Sciatic nerve (tissue), 2 donors: ENCODE results near the gene LRRC75A. TPM values are rescaled to one million over a fixed set of nuclear protein-coding genes. Genes with fewer than 3 reads are reported as not detected.
"Not testable (repeated sequence)": the region's sequence is repeated elsewhere in the genome, so short reads cannot be mapped to it uniquely, and the experiment has no call there.

Source experiments
- ATAC-seq: fragments of 200-7000 bp; cut with Tn5 transposase; one replicate; pipeline ENCODE4 v1.9.1; 2020; ENCODE audit warnings: mild to moderate bottlenecking, moderate library complexity
- DNase-seq: peaks from one replicate; pipeline ENCODE4 v3.0.0-alpha.2; 2020; ENCODE audit warnings: low spot score
- intact Hi-C: fragments of 100-400 bp; cut with DNase I; formaldehyde crosslinking; loops from one replicate; pipeline ENCODE4 v1.14.2; 2022
- total RNA-seq: library from RNA; stranded (reverse); fragmentation: NEBNext Ultra II Directional; extraction: Animal tissue kit (Norgen Biotek cat#: 25700); gene quantifications from one replicate; pipeline ENCODE4 v1.2.1, GENCODE V29; 2021
- donor health status: DM: no; HTN: no; CAD: no.
- donor health status: DM: no; HTN: no; CAD: no.

Gene LRRC75A
- total RNA-seq, 1 donor from 2014 or later: 7.0 TPM

DNA sequence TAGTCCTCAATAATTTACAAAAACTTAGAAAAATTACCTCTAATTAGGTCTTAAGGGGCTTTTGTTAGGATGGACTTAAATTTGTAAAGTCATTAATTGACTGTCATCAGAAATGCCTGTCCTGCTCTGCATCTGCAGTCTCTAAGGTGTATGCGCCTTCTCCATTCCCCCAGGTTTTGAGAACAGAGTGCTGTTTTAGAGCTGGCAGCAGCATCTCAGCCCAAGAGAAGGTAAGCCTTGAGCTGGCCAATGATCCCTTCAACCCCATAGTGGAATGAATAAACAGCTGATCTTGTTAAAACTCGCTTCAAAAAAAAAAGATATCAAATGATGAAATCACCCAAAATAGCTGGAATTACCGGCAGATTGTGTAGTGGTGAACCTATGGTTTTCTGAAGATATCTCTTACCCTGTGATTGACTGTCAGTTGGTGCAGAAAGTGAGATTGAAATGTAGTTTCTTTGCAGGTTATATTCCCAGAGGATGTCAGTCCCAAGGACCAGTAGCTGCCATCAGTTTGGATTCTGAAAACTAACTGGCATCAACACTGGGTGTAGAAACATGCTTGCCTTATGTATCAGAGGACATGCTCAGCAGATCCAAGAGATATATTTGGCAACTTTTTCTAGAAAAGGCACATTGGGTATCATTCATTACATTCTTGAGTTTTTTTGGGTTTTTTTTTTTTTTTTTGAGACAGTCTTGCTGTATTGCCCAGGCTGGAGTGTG lies 50.9 kb downstream of the LRRC75A start:
- DNase-seq (no peak), ATAC-seq (no peak)
- intact Hi-C loops: no loop called here

DNA sequence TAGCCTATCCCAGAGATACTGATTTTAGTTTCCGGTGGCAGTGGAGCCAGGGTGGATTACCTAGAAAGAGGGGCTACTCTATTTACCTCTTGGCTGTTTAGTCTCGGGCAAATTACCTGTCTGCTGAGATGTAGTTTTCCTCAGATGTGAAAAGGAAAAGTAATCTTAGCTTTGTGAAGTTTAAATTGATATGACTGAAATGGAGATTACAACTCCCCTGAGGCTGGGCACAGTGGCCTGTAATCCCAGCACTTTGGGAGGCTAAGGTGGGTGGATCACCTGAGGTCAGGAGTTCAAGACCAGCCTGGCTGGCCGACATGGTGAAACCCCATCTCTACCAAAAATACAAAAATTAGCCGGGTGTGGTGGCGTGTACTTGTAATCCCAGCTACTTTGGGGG lies 51.6 kb downstream of the LRRC75A start:
- ATAC-seq, intact Hi-C loops, DNase-seq: not testable (repeated sequence)

DNA sequence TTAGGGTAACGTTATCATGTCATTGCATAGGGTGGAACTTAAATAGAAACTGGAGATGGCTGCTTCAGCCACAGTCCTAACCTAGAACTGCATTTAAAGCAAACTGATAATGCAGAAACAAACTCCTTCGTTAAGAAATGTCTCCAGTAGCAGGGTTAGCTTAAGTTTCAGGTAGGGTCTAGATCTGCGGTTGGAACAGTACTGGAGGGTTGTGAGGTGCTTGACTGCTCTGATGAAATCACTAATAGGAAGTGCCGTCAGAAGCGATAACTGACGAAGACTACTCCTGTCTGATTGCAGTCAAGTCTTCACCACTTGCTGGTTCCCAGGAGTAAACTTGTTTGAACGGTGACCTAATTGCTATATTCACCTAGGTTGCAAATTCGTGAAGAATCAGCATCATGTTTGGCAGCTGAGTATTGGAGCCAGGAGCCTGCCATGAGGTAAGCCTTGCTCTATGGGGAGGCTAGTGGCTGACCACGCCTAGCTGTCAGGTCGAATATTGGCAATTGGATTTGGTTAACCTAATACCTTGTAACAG lies 52.1 kb downstream of the LRRC75A start:
- ATAC-seq: no peak
- intact Hi-C loops: no loop called here

DNA sequence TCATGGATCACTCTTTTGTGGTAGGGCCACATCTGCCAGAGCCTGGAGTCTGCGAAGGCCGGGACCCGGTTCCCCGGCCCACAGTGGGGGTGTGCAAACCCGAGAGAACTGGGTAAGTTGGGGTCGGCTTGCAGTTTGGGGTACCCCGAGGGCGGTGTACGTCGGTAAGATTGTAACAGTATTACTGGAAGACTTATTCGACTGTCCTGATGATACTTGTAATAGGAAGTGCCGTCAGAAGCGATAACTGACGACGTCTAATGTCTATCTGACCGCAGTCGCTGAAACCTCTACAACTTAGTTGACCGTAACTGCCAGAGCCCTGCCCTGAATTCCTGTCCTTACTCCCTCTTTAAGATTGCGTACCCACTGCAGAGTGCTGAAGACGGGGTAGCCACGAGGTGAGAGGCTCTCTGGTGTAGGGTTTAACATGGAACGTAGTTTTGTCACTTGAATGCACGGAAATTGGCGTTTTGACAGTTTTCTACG lies 52.6 kb downstream of the LRRC75A start:
- intact Hi-C loops: no loop called here
- ATAC-seq (no peak), DNase-seq (no peak)

More for the DNA sequence above, 52.1 kb downstream of the LRRC75A start:
- no peak for DNase-seq

DNA sequence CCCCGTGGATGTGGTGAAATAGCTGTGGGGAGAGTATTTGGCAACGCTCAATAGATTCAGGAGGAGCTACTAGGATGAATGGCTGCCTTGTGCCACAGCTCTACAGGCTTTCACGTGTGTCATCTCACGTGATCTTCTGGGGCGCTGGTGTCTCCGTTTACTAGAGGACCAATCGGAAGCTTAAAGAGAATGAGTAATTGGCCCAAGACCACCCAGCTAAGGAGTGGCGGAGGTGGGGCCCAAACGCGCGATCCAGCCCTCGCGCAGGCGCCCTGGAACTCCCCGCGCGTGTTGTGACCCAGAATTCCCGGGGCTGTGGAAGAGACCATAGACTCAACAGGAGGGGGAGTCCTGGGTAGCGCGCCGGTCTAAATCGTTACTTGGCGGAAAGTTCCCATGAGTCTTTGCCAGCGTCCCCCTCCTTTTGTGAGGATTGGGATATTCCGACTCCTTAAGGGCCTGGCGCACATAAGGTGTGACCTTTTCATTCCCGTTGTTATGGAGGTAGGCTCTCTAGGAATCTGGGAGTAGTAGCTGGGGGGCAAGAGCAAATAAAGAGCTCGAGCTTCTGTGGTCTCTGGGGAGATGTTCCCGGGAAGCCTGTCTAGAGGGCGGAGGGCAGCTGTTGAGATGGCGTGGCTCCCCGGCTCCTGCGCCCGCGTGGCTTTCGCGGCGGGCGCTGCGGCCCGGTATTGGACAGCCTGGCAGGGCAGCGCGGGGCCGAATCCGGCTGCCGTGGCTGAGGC lies 53.3 kb downstream of the LRRC75A start:
- ATAC-seq (peak; percentile 97), DNase-seq (peak; percentile 96)
- intact Hi-C loops: no loop called here

DNA sequence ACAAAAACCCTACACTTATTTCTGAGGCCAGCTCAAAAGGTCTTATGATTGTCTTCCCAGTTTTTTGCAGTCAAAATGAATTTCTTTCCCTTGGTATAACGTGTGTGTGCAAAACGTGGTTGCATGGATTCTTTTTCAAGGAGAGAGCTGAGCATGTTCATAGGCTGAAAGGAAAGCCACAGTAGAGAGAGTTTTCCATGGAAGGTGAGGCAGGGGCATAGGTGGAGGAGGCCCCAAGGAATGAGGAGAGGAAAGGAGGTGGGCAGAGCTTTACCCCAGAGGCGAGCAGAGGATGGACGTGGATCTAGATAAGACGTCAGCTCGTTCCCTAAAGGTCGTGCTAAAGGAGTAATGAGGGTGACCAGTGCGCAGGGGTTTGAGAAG lies 53.8 kb downstream of the LRRC75A start:
- DNase-seq: no peak
- ATAC-seq: no peak
- intact Hi-C loops: no loop called here

DNA sequence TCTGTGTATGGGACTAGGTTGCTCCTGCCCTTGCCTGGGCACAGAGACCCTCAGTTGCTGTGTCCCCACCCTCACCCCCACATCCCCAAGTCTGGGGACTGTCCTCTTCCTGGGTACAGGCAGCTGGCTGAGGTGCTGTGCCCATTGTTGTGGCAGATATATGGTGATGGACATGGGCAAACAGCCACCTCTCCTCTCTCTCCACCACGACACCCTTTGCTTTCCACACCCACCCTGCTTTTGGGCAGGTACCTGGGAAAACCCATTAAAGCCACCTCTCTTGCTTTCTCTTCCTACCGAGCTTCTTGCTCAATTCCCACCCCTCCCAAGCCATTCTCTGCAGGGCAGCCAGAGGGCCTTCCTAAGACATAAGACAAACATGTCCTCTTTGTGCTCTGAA lies 54.9 kb downstream of the LRRC75A start:
- no peak for ATAC-seq
- no peak for DNase-seq
- intact Hi-C loops: no loop called here

DNA sequence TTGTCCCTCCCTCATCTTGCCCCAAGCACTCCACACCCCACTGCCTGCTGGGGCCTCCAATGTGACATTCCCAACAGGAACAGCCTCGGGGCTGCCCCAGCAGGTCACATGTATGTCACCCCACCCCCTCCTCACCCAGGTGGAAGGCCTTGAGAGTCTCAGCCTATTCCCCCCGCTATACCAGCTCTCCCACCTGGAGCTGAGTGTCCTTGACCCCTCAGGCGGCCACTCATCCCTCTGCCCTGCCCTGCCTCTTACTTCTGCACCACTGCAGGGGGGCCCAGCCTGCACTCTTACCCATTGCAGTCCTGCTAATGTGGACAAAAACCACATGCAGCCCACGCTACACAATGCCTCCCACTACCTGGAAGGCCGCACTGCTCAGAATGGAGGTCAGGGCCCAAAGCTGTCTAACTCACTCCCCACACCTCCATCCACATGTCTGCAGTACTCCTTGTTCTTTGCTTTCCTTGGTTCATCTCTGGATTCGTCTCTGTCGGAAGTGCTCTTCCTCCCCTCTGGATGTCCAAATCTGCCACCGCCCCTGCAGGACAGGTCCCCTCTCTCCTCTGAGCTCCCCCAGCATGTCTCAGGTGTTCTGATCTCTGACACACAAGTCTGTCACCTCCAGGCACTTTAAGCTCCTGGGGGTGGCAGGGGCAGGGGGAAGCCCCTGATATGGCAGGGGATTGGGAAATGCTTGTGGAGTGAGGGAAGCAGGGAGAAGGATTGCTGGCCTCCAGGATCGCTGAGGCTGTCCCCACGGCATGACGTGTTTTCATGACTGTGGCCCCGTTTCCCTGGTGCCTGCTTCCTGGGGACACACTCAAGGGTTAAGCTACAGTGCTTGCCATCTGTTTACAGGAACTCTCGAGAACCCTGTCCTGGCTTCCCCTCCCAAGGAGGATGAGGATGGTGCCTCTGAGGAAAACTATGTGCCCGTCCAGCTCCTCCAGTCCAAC lies 55.8 kb downstream of the LRRC75A start:
- no peak for DNase-seq
- intact Hi-C loops: no loop called here
- no peak for ATAC-seq

DNA sequence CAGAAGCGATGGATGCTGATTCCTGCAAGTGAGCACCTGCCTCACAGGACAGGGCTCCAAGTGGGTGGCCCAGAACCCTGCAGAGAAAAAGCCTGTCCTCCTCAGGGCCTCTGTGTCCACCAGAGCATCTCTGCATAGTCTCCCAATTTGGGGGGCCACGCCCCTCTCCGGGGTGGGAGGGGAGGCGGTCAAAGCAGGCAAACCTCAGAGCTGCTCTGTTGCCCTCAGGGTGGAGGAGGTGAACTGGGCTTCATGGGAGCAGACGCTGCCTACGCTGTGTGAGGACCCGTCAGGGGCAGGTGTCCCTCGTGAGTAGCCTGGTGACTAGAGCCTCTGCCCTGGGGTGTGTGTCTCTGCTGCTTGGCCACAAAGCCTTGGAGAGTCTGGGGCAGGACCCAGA lies 57.3 kb downstream of the LRRC75A start:
- ATAC-seq (no peak), DNase-seq (no peak)
- intact Hi-C loops: no loop called here

DNA sequence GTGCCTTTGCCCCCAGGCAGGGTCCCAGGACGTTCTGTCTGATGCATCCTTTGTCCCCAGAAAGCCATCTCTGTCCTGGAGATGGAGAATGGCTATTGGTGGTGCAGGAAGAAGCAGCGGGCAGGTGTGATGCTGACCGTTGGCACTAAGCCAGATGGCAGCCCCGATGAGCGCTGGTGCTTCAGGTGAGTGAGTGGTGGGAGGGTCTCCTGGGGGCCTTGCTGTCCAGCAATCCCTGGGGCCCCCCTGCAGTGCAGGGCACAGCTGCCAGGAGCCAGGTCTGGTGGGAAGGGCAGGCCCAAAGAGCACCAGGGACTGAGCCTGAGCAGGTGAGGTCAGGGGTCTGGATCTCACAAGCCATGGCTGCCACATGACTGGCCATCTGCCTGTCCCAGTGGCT lies 58.5 kb downstream of the LRRC75A start:
- ATAC-seq (no peak), DNase-seq (no peak)
- intact Hi-C loops: no loop called here

DNA sequence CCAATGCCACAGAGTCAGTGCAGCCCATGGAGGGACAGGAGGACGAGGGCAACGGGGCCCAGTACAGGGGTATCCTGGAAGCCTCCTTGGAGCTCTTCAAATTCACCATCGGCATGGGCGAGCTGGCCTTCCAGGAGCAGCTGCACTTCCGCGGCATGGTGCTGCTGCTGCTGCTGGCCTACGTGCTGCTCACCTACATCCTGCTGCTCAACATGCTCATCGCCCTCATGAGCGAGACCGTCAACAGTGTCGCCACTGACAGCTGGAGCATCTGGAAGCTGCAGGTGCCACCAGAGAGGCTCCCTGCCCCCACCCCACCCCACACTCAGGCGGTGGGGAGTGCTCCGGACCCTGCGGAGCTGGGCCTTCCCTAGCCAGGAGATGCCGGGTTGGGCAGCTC lies 60.0 kb downstream of the LRRC75A start:
- no peak for ATAC-seq
- intact Hi-C loops: no loop called here
- no peak for DNase-seq

DNA sequence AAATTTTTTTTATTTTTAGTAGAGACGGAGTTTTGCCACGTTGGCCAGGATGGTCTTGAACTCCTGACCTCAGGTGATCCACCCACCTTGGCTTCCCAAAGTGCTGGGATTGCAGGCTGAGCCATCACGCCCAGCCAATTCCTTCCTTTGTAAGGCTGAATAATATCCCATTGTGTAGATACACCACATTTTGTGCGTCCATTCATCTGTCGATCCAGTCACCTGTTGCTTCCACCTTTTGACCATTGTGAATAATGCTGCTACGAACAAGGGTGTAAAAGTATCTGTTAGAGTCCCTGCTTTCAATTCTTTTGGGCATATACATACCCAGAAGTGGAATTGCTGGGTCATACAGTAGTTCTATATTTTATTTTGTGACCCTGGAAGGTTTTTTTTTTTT lies 61.3 kb downstream of the LRRC75A start:
- intact Hi-C loops: no loop called here
- ATAC-seq: no peak
- no peak for DNase-seq

DNA sequence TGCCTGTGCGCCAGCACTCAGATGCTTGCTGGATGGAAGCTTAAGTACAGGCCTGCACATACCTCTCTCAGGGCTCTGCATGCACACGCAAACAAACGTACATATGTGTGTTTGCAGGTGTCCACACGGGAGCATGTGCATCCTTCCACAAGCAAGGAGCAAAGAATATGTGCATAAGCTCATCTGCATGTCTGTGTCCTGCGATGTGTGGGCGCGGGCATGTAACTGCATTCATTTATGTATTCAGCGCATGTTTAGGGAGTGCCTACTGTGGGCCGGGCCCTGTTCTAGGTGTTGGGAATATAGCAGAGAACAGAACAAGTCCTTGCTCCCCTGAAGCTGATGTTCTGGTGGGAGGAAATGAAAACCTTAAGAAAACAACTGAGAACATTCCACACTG lies 62.9 kb downstream of the LRRC75A start:
- DNase-seq (no peak), ATAC-seq (no peak)
- intact Hi-C loops: no loop called here

DNA sequence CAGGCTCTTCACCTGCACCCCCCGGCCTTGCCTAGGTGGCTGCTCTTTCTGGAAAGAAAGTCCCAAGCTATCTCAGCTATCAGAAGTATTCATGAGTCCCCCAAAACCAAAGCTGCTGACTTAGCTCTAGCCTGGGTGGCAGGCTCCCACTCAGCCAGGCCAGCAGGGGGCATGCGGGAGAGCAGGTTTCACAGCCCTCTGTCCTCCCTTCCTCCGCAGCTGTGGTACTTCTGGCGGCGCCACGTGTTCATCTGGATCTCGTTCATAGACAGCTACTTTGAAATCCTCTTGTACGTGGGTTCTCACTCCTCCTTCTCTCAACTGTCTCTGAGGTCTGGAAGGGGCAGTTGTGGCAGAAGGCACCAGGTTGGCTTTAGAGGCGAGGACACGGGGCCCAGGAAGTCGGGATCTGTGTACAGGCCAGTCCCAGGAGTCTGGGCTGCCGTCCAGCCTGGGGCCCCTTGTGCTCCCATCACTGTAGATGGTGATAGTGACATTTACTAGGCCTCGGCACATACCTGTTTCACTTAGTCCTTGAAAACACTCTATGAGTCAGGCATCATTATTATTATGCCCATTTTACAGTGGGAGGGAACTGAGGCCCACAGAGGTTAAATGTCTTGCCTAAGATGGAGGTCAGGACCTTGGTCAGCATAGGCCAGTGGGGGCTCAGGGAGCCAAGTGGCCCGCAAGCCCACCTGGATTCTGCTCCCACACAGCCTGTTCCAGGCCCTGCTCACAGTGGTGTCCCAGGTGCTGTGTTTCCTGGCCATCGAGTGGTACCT lies 63.7 kb downstream of the LRRC75A start:
- intact Hi-C loops: no loop called here
- DNase-seq (no peak), ATAC-seq (peak; percentile 75)

DNA sequence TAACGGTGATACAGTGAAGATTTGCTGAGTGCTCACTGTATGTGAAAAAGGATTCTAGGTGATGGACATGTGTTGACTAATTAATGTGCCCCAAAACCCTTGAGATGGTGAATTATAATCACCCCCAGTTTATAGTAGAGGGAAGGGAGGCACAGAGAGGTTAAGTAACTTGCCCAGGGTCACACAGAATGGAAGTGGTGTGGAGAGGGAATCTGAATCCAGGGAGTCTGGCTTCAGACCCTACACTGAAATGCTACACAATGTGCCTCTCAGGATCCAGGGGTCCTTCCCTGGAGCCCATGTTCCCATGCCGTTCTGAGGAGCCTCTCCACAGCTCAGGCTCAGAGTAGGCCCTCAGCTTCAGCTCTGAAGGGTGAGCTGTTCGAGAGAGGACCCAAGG lies 65.0 kb downstream of the LRRC75A start:
- DNase-seq (no peak), ATAC-seq (no peak)
- intact Hi-C loops: no loop called here

DNA sequence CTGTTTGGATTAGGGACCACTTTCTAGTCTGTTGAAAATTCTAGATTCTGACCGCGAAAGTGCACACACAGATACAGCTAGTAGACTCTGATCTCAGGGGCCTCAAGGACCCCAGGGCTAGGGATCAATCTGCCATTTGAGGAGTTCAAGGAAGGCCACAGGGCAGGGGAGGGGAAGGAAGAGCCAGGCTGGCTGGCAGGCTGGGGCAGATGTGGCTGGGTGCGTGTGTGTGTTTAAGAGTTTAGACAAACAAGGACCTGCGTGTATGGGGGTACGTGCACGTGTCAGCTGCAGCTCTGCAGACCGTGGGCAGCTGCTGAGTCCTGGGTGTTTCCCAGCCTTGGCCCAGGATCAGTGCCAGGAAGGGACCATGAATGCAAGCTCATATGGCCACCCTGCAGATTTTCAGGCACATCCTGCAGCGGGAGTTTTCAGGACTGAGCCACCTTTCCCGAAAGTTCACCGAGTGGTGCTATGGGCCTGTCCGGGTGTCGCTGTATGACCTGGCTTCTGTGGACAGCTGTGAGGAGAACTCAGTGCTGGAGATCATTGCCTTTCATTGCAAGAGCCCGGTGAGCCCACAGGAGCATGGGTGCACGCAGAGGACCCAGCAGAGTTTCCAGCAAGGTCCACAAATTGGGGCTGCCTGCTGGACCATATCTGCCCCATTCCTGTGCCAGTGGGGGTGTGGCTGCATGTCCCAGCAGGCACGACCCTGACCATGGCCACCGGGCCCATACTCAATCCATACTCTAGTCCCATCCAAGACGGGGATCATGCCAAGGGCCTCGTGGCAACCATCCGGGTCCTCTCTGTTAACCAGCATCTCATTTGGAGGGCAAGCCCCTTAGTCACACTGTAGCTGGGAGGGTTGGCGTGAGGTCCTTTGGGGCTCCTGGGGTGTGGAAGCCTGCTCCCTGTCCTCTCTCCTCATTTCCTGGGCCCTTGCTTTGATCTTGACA lies 66.0 kb downstream of the LRRC75A start:
- DNase-seq (no peak), ATAC-seq (no peak)
- intact Hi-C loops: no loop called here

DNA sequence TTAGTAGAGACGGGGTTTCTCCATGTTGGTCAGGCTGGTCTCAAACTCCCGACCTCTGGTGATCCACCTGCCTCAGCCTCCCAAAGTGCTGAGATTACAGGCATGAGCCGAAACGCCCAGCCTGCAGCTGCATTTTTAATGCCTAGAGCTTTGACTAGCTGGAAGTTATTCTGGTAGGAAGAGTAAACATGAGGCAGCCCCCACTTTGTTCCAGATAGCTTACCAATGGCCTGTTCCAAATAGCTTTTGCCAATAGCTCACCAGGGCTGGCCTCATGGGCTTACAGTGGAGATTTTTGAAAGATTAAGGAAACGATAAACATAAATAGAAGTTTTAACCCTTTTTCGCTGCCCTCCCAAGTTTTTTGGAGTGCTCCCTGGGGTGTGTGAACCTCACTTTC lies 66.8 kb downstream of the LRRC75A start:
- DNase-seq (no peak), ATAC-seq (no peak)
- intact Hi-C loops: no loop called here
